ENCODE data around the gene UPP1.

DNA sequence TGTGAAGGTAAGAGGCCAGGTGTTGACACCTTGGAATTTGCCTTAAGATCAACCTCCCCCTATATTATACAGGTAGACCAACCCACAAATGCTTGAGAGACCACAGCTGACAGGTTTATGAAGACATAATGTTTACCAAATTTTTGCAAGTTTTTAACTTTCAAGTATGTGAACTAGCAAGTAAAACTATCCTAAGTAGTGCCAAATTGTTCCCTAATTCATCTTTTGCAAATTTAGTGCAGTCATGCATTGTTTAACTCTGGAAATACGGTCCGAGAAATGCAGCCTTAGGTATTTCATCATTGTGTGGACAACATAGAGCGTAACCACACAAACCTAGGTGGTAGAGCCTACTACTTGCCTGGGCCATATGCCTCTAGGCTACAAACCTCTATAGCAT, 10.7 kb downstream of the UPP1 start:
- TF ChIP-seq, protein P1, sequence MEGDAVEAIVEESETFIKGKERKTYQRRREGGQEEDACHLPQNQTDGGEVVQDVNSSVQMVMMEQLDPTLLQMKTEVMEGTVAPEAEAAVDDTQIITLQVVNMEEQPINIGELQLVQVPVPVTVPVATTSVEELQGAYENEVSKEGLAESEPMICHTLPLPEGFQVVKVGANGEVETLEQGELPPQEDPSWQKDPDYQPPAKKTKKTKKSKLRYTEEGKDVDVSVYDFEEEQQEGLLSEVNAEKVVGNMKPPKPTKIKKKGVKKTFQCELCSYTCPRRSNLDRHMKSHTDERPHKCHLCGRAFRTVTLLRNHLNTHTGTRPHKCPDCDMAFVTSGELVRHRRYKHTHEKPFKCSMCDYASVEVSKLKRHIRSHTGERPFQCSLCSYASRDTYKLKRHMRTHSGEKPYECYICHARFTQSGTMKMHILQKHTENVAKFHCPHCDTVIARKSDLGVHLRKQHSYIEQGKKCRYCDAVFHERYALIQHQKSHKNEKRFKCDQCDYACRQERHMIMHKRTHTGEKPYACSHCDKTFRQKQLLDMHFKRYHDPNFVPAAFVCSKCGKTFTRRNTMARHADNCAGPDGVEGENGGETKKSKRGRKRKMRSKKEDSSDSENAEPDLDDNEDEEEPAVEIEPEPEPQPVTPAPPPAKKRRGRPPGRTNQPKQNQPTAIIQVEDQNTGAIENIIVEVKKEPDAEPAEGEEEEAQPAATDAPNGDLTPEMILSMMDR (IDR thresholded peaks at IDR 0.05), result no peak
- TF ChIP-seq EZH2 (IDR thresholded peaks at IDR 0.05; ENCODE audit: borderline replicate concordance, insufficient read depth, low read depth, low read length, poor library complexity, severe bottlenecking), result no peak

All from B cell (primary cell).